ENCODE results near the gene GPR171.
"Not testable (repeated sequence)": the region's sequence is repeated elsewhere in the genome, so short reads cannot be mapped to it uniquely, and the experiment has no call there.

Gene GPR171

DNA sequence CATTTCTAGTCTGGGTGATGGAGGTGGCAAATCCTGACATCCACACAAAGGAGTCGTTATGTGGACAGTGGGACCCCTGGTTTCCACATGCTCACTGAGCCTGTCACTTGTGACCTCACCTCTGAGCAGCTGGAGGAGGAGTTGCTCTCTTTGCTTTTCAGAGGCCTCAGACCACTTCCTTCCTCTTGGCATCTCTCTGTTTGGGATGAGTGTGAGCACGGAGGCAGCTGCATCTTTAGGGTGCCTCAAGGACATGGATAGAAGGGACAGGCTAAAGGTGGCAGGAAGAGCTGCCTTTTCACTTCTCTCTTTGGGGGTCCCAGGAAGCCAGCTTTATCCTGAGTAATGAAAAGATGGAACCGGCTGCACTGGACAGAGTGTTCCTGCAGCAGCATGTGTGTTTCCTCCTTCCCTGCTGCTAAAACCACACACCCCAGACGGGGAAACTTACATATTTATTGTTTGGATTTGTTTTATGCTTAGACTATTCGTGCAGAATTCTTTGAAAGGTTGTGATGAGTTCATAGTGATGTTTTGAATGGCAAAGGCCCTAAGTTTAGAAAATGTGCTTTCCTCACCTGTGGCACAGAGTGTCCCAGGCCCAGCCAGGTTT is 31.8 kb downstream of the GPR171 start:
- DNase-seq = no peak

- not testable (repeated sequence) for DNase-seq
Observed at GRCh38 chr3:151169948-151170679, 32.9 kb downstream of the GPR171 start.

DNA sequence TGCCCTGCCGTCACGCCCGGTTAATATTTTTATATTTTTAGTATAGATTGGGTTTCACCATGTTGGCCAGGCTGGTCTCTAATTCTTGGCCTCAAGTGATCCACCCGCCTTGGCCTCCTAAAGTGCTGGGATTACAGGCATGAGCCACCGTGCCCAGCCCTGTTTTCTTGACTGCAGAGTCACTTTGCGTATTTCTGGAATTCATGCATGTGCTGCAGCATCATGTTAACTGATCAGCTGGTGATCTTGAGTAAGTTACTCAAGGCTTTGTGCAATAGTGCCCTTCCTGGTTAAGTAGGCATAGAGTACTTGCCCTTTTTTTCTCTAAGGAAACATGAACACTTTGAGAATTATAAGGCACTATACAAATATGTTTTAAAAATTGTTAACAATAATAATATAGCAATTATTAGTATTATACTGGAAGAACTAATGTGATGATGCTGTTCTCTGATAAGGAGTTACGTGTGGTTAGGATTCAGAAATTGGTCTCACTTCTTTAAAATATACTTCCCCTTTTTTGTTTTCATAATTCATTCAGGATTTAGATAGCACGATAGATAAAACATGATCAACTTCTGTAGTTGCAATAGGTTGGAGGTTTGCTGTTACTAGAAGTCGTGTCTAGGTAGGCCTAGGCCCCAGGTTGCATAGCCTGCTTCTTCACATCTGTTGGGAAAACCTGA is 33.6 kb downstream of the GPR171 start:
- DNase-seq = no peak

DNA sequence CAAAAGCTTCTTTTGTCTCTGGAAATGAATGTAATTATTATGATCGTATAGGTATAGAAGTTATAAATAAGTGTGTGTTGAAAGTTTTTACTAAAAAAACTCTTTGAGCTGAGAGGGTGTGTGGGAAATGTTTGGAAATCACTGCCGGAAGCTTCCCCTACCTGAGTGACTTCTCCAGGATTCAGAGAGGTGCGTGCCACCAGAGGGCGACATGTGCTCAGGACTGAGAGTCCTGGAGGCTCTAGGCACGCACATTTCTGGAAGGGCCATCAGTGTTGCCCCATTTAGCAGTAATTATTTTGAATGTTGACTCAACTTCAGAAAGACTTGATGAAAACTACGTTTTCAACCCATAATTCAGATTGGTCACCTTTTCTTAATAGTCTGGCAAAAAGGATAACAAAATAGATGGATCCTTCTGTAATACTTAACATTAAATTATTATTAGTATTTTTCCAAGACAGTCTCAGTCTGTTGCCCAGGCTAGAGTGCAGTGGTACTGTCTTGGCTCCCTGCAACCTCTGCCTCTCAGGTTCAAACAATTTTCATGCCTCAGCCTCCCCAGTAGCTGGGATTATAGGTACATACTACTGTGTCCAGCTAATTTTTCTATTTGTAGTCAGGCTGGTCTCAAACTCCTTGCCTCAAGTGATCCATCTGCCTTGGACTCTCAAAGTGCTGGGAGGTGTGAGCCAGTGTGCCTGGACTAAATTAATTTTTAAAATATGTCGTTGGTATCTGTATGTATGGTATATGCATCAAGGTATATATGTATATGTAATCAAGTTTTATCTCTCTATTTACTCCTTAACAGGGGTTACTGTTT is 34.5 kb downstream of the GPR171 start:
- DNase-seq = peak; percentile 32

- no peak for DNase-seq
Observed at GRCh38 chr3:151166161-151166560, 36.9 kb downstream of the GPR171 start.

DNA sequence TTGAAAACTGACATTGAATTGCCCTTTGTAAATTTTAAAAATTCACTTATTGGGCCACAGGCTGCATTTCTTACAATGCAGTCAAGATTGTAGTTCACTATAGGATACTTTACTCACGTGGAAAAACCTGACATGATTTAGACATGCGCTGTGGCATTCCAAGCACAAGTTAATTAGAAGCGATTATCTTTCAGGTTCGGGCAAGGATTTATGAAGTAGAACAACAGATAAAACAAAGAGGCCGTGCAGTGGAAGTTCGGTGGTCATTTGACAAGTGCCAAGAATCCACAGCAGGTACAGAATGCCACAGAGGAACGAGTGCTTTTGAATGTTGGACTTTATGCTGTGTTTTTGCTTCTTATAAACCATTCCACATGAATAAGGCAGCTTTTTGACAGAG is 37.8 kb downstream of the GPR171 start:
- no peak for DNase-seq

GRCh38 chr3:151159806-151160205 is 43.2 kb downstream of the GPR171 start:
- DNase-seq = no peak

GRCh38 chr3:151156618-151157216 is 46.3 kb downstream of the GPR171 start:
- DNase-seq = peak; percentile 77

DNA sequence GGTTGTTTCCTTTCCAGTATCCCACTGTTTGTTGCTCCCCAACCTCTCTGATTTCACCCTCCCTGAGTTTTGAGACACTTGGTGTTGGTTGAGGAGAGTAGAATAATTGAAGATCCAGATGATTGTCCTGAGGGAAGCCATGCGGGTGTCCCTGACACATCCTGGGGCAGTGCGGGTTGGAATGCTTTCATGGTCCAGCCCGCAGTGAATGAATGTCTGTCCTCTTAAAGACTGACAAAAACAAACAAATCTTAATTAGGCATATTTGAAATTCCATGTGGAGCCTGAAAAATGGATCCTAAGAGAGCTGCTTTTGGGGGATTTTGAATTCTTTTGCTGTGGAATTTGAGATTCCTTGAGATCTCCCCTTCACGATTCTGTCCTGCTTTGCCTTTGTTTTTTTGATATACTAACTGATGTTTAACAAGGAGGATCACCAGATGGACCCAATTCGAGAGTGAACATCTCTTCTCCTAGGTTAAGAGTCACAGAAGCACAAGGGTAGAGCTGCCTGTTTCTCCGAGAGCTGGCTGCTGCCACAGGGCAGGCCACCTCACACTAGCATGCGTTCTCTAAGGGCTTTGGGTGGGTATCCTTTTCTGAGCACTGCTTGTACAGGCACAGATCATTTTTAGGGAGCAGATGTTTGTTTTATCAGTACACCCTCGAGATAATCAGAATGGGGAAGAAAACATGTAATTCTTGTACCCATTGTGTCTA is 47.4 kb downstream of the GPR171 start:
- DNase-seq = no peak

DNA sequence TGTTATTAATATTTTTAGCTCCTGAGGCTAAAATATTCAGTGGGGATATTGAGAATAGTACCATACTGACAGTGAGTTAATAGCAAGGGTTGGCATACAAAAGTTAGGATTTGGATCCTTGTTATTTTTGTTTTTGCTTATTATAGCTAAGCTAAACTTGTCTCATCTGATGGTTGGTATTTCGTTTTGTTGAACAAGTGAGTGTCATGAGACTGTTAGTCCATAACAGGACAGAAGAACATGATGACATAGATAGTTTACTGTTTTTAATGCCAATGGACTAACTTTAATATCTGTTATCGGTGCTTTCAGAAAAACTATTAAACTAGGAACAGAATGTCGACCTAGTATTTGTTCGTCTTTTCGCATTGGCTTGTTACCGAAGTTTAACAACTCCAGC is 48.5 kb downstream of the GPR171 start:
- no peak for DNase-seq

GRCh38 chr3:151152455-151153079 is 50.4 kb downstream of the GPR171 start:
- DNase-seq = no peak

Measured in NCI-H1694 (cell line).